Measurements from ENCODE around the gene TNFRSF6B.

Gene TNFRSF6B

GRCh38 chr20:63682384-63683139 is 13.9 kb upstream of the TNFRSF6B start:
- no peak for DNase-seq (ENCODE audit: low read depth in 1 of 2, low spot score in 1 of 2)

GRCh38 chr20:63685269-63686026 is 11.0 kb upstream of the TNFRSF6B start:
- DNase-seq (ENCODE audit: low read depth in 1 of 2, low spot score in 1 of 2) = no peak

- DNase-seq (ENCODE audit: low read depth in 1 of 2, low spot score in 1 of 2) = no peak
Measured at GRCh38 chr20:63686094-63686491, 10.4 kb upstream of the TNFRSF6B start.

GRCh38 chr20:63686492-63687321 is 9.7 kb upstream of the TNFRSF6B start:
- no peak for DNase-seq (ENCODE audit: low read depth in 1 of 2, low spot score in 1 of 2)

GRCh38 chr20:63687419-63688178 is 8.9 kb upstream of the TNFRSF6B start:
- DNase-seq (ENCODE audit: low read depth in 1 of 2, low spot score in 1 of 2) = no peak

- DNase-seq (ENCODE audit: low read depth in 1 of 2, low spot score in 1 of 2) = no peak
Measured at GRCh38 chr20:63688228-63689045, 8.0 kb upstream of the TNFRSF6B start.

GRCh38 chr20:63689046-63690002 is 7.1 kb upstream of the TNFRSF6B start:
- DNase-seq (ENCODE audit: low read depth in 1 of 2, low spot score in 1 of 2) = no peak

GRCh38 chr20:63690003-63690897 is 6.2 kb upstream of the TNFRSF6B start:
- no peak for DNase-seq (ENCODE audit: low read depth in 1 of 2, low spot score in 1 of 2)

GRCh38 chr20:63690898-63691710 is 5.3 kb upstream of the TNFRSF6B start:
- no peak for DNase-seq (ENCODE audit: low read depth in 1 of 2, low spot score in 1 of 2)

- no peak for DNase-seq (ENCODE audit: low read depth in 1 of 2, low spot score in 1 of 2)
Measured at GRCh38 chr20:63691711-63692435, 4.6 kb upstream of the TNFRSF6B start.

GRCh38 chr20:63692436-63693082 is 3.9 kb upstream of the TNFRSF6B start:
- DNase-seq (ENCODE audit: low read depth in 1 of 2, low spot score in 1 of 2) = no peak

GRCh38 chr20:63693083-63693732 is 3.2 kb upstream of the TNFRSF6B start:
- DNase-seq (ENCODE audit: low read depth in 1 of 2, low spot score in 1 of 2) = no peak

- no peak for DNase-seq (ENCODE audit: low read depth in 1 of 2, low spot score in 1 of 2)
Measured at GRCh38 chr20:63693733-63694583, 2.5 kb upstream of the TNFRSF6B start.

GRCh38 chr20:63694584-63695423 is 1.6 kb upstream of the TNFRSF6B start:
- no peak for DNase-seq (ENCODE audit: low read depth in 1 of 2, low spot score in 1 of 2)

All from activated T-helper 1 cell treated with anti-CD3 and anti-CD28 coated beads, Interleukin-2, amount 50 U/mL, for 16 hours (primary cell).